D341Med (cell line): Measurements from ENCODE around the gene WWOX.

Source experiments
- DNase-seq: peaks from one replicate; pipeline ENCODE4 v3.0.0; 2012; ENCODE audit warnings: low spot score

Gene WWOX

GRCh38 chr16:78437352-78437968 lies 338.0 kb downstream of the WWOX start:
- DNase-seq, result peak; percentile 53

GRCh38 chr16:78438219-78438618 lies 338.8 kb downstream of the WWOX start:
- DNase-seq, result no peak

GRCh38 chr16:78438632-78439031 lies 339.2 kb downstream of the WWOX start:
- DNase-seq, result no peak

- DNase-seq, result no peak
Measured at GRCh38 chr16:78439646-78440045, 340.2 kb downstream of the WWOX start.

- DNase-seq, result no peak
Measured at GRCh38 chr16:78441298-78441697, 341.8 kb downstream of the WWOX start.

GRCh38 chr16:78443542-78444364 lies 344.3 kb downstream of the WWOX start:
- no peak for DNase-seq

- no peak for DNase-seq
Measured at GRCh38 chr16:78445818-78446217, 346.4 kb downstream of the WWOX start.

- no peak for DNase-seq
Measured at GRCh38 chr16:78446486-78446885, 347.0 kb downstream of the WWOX start.

- DNase-seq, result no peak
Measured at GRCh38 chr16:78446992-78447563, 347.6 kb downstream of the WWOX start.

GRCh38 chr16:78448658-78449271 lies 349.3 kb downstream of the WWOX start:
- no peak for DNase-seq

- DNase-seq, result no peak
Measured at GRCh38 chr16:78450255-78450654, 350.8 kb downstream of the WWOX start.

GRCh38 chr16:78452025-78452555 lies 352.6 kb downstream of the WWOX start:
- DNase-seq, result no peak

- no peak for DNase-seq
Measured at GRCh38 chr16:78455861-78456260, 356.4 kb downstream of the WWOX start.

- DNase-seq, result no peak
Measured at GRCh38 chr16:78458588-78458987, 359.1 kb downstream of the WWOX start.

- no peak for DNase-seq
Measured at GRCh38 chr16:78460428-78460827, 361.0 kb downstream of the WWOX start.

- DNase-seq, result no peak
Measured at GRCh38 chr16:78461087-78461486, 361.6 kb downstream of the WWOX start.

GRCh38 chr16:78461496-78462287 lies 362.2 kb downstream of the WWOX start:
- no peak for DNase-seq

GRCh38 chr16:78462288-78463208 lies 363.1 kb downstream of the WWOX start:
- DNase-seq, result no peak

GRCh38 chr16:78463591-78463990 lies 364.1 kb downstream of the WWOX start:
- no peak for DNase-seq

GRCh38 chr16:78464833-78465232 lies 365.4 kb downstream of the WWOX start:
- DNase-seq, result no peak

GRCh38 chr16:78465730-78466129 lies 366.3 kb downstream of the WWOX start:
- DNase-seq, result no peak
